ENCODE results near the gene ADCY9.
A peak's percentile ranks its signal among the peaks of the same experiment; 100 is the strongest.
"Not testable (repeated sequence)": the region's sequence is repeated elsewhere in the genome, so short reads cannot be mapped to it uniquely, and the experiment has no call there.

The ADCY9 gene

DNA sequence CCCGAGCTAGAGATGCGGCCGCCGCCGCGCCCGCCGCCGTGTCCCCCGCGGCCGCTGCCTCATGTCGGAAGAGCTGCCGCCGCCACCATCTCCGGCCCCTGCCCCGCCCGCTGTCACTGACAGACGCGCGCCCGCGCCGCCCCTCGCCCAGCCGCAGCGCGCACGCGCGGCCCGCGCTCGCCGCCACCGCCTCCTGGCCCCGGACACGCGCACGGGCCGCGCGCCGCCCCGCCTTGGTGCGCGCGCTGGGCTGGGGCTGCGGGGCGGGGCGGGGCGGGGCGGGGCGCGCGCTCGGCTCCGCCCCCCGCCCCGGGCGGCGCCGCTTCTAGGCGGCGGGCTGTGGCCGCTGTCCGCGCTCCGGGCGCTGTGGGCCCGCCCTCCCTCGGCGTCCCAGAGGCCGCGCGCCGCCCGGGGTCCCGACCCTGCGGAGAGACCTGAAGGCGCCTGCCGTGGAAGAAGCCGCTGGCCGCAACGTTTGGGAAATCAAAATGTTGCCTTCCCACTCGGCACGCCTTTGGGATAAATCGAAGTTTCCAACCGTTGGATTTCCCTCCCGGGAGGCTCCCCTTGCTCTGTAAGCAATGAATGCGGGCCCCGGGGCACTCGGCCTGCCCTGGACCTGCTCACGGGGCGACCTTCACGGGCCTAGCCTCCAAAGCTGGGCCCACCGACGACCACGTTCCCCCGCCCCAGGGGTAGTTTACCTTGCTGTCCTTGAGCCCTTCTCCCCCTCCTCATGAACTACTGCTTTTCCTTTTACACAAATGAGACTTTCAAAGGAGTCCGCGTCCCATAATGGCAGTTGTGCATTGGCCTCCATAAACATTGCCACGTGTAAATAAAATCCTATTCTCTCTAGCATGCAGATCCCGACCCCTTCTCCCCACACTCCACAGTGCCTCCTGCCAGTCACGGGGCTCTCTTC, at the start of gene ADCY9:
ADCY9 (minus strand) TSS at position 118 of the 925 bp plus-strand sequence. CDS start 1,000 bp downstream, outside the sequence.
- peak; percentile 81 for DNase-seq

GRCh38 chr16:4160658-4161430, 44.6 kb upstream of the ADCY9 start:
- no peak for DNase-seq

DNA sequence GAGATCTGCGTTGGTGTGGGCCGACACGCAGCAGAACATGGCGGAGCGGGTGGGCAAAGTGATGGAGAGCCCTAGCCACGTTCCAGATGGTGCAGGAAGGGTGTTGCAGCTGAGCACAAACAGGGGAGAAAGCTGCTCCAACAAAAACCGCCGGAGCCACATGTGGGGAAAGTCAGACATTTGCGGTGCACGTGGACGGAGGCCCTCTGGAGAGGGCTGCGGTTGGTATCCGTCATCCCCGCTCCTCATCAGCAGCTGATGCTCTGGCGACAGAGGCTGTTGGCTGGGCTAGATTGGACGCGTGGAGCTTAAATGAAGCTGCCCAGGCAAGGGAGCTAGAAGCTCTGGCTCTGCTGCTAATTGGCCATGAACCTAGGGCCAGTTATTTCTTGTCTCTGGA, 43.5 kb upstream of the ADCY9 start:
- no peak for DNase-seq

DNA sequence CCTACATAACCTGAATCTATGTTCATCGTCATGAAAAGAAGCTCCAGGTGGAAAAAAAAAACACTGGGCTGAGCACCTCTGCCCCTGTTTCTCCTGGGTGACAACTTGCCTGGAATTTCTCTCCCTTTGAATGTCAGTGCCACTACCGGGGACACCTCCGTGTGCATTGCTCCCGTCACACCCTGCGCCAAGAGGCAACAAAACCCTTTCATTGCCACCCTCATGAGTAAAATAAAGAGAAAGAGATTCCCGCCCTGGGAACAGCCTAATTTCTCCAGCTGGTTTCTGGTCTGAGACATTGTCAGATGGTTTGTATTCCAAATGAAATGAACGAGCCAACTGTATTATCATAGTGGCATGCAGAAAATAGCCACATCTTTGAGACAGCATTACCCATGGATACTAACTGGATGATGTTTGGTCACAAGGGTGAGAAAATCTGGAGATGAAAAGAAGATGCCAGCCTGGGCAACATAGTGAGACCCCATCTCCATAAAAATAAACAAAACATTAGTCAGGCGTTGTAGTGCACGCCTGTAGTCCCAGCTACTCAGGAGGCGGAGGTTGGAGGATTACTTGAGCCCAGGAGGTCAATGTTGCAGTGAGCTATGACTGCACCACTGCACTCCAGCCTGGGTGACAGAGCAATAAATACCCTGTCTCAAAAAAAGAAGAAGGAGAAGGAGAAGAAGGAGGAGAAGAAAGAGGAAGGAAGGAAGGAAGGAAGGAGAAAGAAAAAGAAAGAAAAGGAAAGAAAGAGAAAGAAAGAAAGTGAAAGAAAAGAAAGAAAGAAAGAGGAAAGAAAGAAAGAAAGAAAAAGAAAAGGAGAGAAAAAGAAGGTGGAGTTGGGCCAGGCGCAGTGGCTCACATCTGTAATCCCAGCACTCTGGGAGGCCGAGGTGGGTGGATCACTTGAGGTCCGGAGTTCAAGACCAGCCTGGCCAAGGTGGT, 42.2 kb upstream of the ADCY9 start:
- DNase-seq = no peak

GRCh38 chr16:4157376-4157825, 41.2 kb upstream of the ADCY9 start:
- DNase-seq = no peak

DNA sequence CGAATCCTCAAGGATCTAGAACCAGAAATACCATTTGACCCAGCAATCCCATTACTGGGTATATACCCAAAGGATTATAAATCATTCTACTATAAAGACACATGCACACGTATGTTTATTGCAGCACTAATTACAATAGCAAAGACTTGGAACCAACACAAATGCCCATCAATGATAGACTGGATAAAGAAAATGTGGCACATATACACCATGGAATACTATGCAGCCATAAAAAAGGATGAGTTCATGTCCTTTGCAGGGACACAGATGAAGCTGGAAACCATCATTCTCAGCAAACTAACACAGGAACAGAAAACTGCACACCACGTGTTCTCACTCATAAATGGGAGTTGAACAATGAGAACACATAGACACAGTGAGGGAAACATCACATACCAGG, 40.3 kb upstream of the ADCY9 start:
- not testable (repeated sequence) for DNase-seq

GRCh38 chr16:4153364-4153763, 37.1 kb upstream of the ADCY9 start:
- DNase-seq = not testable (repeated sequence)

GRCh38 chr16:4152267-4152666, 36.0 kb upstream of the ADCY9 start:
- DNase-seq = no peak

- no peak for DNase-seq
These were observed 31.0 kb upstream of the ADCY9 start for GRCh38 chr16:4147236-4147635.

- DNase-seq = peak; percentile 18
These were observed 26.0 kb upstream of the ADCY9 start for GRCh38 chr16:4142268-4142667.

GRCh38 chr16:4141604-4142003, 25.4 kb upstream of the ADCY9 start:
- DNase-seq = no peak

- DNase-seq = no peak
These were observed 24.4 kb upstream of the ADCY9 start for GRCh38 chr16:4140652-4141051.

DNA sequence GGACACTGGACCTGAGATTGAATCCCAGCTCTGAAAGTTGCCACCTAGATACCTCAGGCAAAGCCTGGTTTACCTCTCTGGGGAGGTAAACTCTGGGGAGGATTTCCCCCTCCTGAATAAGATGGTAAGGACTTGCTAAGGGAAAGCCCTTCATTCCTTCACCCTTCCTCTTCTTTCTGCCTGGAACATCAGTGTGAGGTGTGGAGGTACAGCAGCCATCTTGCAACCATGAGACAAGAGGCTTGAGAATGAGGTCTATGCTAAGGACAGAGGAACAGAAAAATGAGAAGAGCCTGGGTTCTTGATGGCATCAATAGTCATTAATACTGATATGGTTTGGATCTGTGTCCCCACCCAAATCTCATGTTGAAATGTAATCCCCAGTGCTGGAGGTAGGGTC, 23.7 kb upstream of the ADCY9 start:
- no peak for DNase-seq

DNA sequence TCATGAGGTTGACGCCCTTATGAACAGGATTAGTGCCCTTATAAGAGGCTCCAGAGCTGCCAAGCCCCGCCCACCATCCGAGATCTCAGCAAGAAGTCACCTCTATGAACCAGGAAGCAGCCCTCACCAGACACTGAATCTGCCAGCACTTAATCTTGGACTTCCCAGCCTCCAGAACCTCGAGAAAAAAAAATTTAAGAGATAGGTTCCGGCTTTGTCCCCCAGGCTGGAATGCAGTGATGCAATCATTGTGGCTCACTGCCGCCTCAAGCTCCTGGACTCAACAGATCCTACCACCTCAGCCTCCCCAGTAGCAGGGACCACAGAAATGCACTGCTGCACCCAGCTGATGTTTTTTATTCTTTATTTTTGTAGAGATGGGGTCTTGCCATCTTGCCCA, 22.5 kb upstream of the ADCY9 start:
- DNase-seq = no peak

DNA sequence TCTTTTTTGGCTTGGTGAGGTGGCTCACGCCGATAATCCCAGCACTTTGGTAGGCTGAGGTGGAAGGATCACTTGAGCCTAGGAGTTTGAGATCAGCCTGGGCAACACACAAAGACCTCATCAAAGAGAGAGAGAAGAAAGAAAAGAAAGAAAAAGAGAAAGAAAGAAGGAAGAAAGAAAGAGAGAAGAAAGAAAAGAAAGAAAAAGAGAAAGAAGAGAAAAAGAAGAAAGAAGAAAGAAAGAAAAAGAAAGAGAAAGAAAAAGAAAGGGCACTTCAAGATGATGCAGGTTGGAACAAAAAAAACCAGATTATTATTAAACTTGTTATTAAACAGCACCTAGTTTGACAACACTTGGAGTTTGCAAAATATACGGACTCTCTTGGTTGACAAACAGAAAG, 21.2 kb upstream of the ADCY9 start:
- no peak for DNase-seq

GRCh38 chr16:4136229-4136813, 20.1 kb upstream of the ADCY9 start:
- DNase-seq = no peak

DNA sequence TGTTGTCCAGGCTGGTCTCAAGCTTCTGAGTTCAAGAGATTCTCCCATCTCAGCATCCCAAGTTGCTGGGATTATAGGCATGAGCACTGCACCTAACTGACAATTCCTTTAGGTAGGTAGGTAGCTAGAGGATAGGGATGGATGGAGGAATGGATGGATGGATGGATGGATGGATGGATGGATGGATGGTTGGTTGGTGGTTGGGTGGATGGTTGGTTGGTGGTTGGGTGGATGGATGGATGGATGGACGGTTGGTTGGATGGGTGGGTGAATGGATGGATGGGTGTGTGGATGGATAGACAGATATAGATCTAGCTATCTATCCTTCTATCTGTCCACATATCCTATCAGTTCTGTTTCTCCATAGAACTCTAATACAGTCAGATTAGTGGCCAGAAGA, 19.3 kb upstream of the ADCY9 start:
- no peak for DNase-seq

GRCh38 chr16:4133897-4134372, 17.7 kb upstream of the ADCY9 start:
- DNase-seq = no peak

- no peak for DNase-seq
These were observed 15.4 kb upstream of the ADCY9 start for GRCh38 chr16:4131621-4132020.

DNA sequence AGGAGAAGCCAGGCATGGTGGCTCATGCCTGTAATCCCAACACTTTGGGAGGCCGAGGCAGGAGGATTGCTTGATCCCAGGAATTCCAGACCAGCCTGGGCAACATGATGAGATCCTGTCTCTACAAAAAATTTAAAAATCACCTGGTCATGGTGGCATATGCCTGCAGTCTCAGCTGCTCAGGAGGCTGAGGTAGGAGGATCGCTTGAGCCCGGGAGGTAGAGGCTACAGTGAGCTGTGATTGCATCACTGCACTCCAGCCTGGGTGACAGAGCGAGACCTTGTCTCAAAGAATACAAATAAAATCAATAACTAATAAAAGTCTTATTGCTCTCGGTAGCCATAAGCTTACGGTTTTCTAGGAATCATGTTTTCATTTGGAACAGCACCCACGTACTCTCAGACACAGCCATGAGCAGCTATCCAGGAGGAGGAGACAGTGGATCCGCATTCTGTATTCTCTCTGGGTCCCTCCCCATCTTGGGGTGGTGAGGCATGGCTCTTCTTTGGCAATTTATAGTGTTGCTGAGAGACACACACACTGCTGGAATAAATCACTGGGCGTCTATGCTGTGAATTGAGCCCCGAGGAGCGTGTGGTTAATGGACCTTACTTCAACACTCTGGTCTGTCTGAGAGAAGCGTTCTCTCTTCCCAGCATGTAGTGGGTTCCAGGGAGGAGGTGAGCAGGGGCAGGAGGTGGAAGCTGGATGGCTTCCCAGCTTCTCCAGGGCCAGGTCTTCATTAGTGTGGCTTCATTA, 8.5 kb upstream of the ADCY9 start:
- DNase-seq = no peak

DNA sequence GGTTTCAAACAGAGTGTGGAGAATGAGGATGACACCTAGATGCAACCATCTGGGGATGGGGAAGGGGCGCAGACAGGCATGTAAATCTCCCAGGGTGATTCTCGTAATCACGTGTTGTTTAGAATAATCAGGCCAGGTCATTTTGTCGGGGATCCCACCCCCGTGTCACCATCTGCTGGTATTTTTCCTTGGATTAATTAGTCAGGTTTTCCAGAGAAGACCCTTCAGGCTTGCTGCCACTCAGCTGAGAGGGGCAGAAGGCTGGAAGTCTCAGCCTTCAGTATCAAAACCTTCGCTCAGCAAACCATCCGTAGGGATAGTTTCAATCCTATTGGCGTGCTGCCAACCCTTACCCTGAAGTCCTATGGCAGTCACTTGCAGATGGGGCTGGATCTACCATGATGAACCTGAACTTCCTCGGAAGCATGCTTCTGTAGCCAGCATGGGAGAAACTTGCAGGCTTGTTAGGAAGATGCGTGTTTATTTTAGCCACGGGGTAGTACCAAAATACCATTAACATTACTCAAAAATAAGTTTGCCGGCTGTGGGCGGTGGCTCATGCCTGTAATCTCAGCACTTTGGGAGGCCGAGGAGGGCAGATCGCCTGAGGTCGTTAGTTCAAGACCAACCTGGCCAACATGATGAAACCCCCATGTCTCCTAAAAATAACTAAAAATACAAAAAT, 7.5 kb upstream of the ADCY9 start:
- DNase-seq = no peak
